ENCODE data around the gene DCAKD.

Gene DCAKD

GRCh38 chr17:44992242-44992939 lies 59.0 kb downstream of the DCAKD start:
- no peaks in the 10 kb centered on the region for H3K4me1 ChIP-seq (ENCODE audit: insufficient read depth, poor library complexity, severe bottlenecking)
- no peaks in the 10 kb centered on the region for H3K36me3 ChIP-seq (ENCODE audit: low read depth)
- no peaks in the 10 kb centered on the region for H3K27me3 ChIP-seq (ENCODE audit: insufficient read depth, poor library complexity, severe bottlenecking)
- DNase-seq (ENCODE audit: low spot score): no peak
- no peak overlapping the region for H3K27ac ChIP-seq (ENCODE audit: poor library complexity, severe bottlenecking)
- H3K9me3 ChIP-seq (ENCODE audit: severe bottlenecking): no peaks in the 10 kb centered on the region
- H3K4me3 ChIP-seq (ENCODE audit: severe bottlenecking): no peak overlapping the region
- ATAC-seq (ENCODE audit: low read depth): peak; percentile 19; the same call in 1 of the 3 replicates
- no peak for TF ChIP-seq CTCF (IDR thresholded peaks at IDR 0.05; ENCODE audit: poor library complexity, severe bottlenecking)

- H3K27me3 ChIP-seq (ENCODE audit: insufficient read depth, poor library complexity, severe bottlenecking): no peaks in the 10 kb centered on the region
These were observed 60.4 kb downstream of the DCAKD start for GRCh38 chr17:44990994-44991393.

GRCh38 chr17:44989552-44990138 lies 61.8 kb downstream of the DCAKD start:
- Histone ChIP-seq H3K4me3 (ENCODE audit: severe bottlenecking) (no peak overlapping the region), H3K4me1 (ENCODE audit: insufficient read depth, poor library complexity, severe bottlenecking) (no peaks in the 10 kb centered on the region), H3K27ac (ENCODE audit: poor library complexity, severe bottlenecking) (no peak overlapping the region), H3K36me3 (ENCODE audit: low read depth) (no peaks in the 10 kb centered on the region), H3K27me3 (ENCODE audit: insufficient read depth, poor library complexity, severe bottlenecking) (no peaks in the 10 kb centered on the region), H3K9me3 (ENCODE audit: severe bottlenecking) (no peaks in the 10 kb centered on the region)
- no peak for TF ChIP-seq CTCF (IDR thresholded peaks at IDR 0.05; ENCODE audit: poor library complexity, severe bottlenecking)
- DNase-seq (ENCODE audit: low spot score) (no peak), ATAC-seq (ENCODE audit: low read depth) (no peak)

More at GRCh38 chr17:44990994-44991393, 60.4 kb downstream of the DCAKD start:
- Histone ChIP-seq H3K27ac (ENCODE audit: poor library complexity, severe bottlenecking) (no peak overlapping the region), H3K4me3 (ENCODE audit: severe bottlenecking) (no peak overlapping the region), H3K9me3 (ENCODE audit: severe bottlenecking) (no peaks in the 10 kb centered on the region), H3K4me1 (ENCODE audit: insufficient read depth, poor library complexity, severe bottlenecking) (no peaks in the 10 kb centered on the region), H3K36me3 (ENCODE audit: low read depth) (no peaks in the 10 kb centered on the region)
- ATAC-seq (ENCODE audit: low read depth) (no peak), DNase-seq (ENCODE audit: low spot score) (no peak)
- TF ChIP-seq CTCF (IDR thresholded peaks at IDR 0.05; ENCODE audit: poor library complexity, severe bottlenecking): no peak

- Histone ChIP-seq H3K27me3 (ENCODE audit: insufficient read depth, poor library complexity, severe bottlenecking) (no peaks in the 10 kb centered on the region), H3K4me1 (ENCODE audit: insufficient read depth, poor library complexity, severe bottlenecking) (no peaks in the 10 kb centered on the region), H3K27ac (ENCODE audit: poor library complexity, severe bottlenecking) (no peak overlapping the region), H3K36me3 (ENCODE audit: low read depth) (no peaks in the 10 kb centered on the region), H3K4me3 (ENCODE audit: severe bottlenecking) (no peak overlapping the region), H3K9me3 (ENCODE audit: severe bottlenecking) (no peaks in the 10 kb centered on the region)
- ATAC-seq (ENCODE audit: low read depth): no peak
- TF ChIP-seq CTCF (IDR thresholded peaks at IDR 0.05; ENCODE audit: poor library complexity, severe bottlenecking): no peak
- DNase-seq (ENCODE audit: low spot score): no peak
These were observed 63.1 kb downstream of the DCAKD start for GRCh38 chr17:44988044-44988942.

All from RWPE2 (cell line).